ENCODE data around the gene AGBL4.

The AGBL4 gene

DNA sequence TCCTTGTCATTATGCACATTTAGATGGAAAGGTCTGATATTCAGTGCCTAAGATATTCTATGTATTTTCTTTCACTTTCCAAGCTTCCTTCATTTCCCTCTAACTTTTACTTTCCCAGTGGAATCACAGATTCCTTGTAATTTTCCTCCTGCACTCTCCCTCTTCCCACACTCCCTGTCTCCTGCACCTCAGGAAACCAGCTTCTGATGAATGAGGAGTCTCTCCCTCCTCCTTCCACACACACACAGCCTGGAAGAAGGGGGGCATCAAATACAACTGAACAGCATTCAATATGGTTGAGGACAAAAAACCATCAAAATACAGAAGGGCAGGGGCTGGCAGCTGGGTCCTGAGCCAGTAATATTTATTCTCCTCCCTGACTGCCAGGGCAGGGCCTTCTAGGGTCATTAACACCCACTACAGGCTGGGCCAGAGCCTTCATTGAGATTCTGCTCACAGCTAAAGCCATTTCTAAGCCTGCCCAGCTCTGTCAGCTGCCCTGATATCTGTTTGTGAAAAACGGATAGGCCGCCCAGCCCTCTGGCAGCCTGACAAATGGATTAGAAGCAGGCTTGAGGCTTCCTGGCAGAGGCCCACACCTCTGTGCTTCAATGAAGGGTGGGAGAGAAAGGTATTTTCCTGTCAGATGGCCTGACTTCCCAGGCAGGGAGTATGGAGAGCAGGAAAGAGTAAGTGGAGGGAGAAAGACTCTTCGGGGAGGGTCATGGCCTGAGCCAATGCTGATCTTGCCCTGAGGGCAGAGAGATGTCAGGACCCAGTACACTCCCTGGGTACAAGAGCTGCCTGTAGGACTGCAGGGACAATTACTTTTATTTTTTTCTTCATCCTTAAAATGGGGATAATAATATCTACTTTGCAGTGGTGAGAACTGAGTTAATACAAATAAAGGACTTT lies 1412.9 kb downstream of the AGBL4 start:
- no peak overlapping the region for H3K27ac ChIP-seq (ENCODE audit: low read depth, low read length)
- no peaks in the 10 kb centered on the region for H3K9me3 ChIP-seq (ENCODE audit: control insufficient read depth in 5 of 5, low read length in 5 of 5)
- no peaks in the 10 kb centered on the region for H3K27me3 ChIP-seq (ENCODE audit: control insufficient read depth in 5 of 5, insufficient read depth in 4 of 5, low read length in 5 of 5)
- H3K9ac ChIP-seq (ENCODE audit: low read length in 5 of 5): peak overlapping the region in 1 of 5 donors; percentile 17
- no peaks in the 10 kb centered on the region for H3K4me1 ChIP-seq (ENCODE audit: control insufficient read depth in 5 of 5, insufficient read depth in 5 of 5, low read length in 5 of 5)
- no peaks in the 10 kb centered on the region for H3K36me3 ChIP-seq (ENCODE audit: control insufficient read depth in 5 of 5, insufficient read depth in 5 of 5, low read length in 5 of 5)
- H3K4me3 ChIP-seq (ENCODE audit: low read depth in 1 of 5, low read length in 5 of 5): no peak overlapping the region

- H3K4me1 ChIP-seq (ENCODE audit: control insufficient read depth in 5 of 5, insufficient read depth in 5 of 5, low read length in 5 of 5): no peaks in the 10 kb centered on the region
- H3K4me3 ChIP-seq (ENCODE audit: low read depth in 1 of 5, low read length in 5 of 5): no peak overlapping the region
- H3K27ac ChIP-seq (ENCODE audit: low read depth, low read length): no peak overlapping the region
- no peak overlapping the region for H3K9ac ChIP-seq (ENCODE audit: low read length in 5 of 5)
- no peaks in the 10 kb centered on the region for H3K9me3 ChIP-seq (ENCODE audit: control insufficient read depth in 5 of 5, low read length in 5 of 5)
- no peaks in the 10 kb centered on the region for H3K36me3 ChIP-seq (ENCODE audit: control insufficient read depth in 5 of 5, insufficient read depth in 5 of 5, low read length in 5 of 5)
- no peaks in the 10 kb centered on the region for H3K27me3 ChIP-seq (ENCODE audit: control insufficient read depth in 5 of 5, insufficient read depth in 4 of 5, low read length in 5 of 5)
These were observed 1414.9 kb downstream of the AGBL4 start for GRCh38 chr1:48608882-48609281.

- no peaks in the 10 kb centered on the region for H3K27me3 ChIP-seq (ENCODE audit: control insufficient read depth in 5 of 5, insufficient read depth in 4 of 5, low read length in 5 of 5)
- no peak overlapping the region for H3K9ac ChIP-seq (ENCODE audit: low read length in 5 of 5)
- H3K9me3 ChIP-seq (ENCODE audit: control insufficient read depth in 5 of 5, low read length in 5 of 5): no peaks in the 10 kb centered on the region
- H3K4me3 ChIP-seq (ENCODE audit: low read depth in 1 of 5, low read length in 5 of 5): no peak overlapping the region
- H3K27ac ChIP-seq (ENCODE audit: low read depth, low read length): no peak overlapping the region
- H3K36me3 ChIP-seq (ENCODE audit: control insufficient read depth in 5 of 5, insufficient read depth in 5 of 5, low read length in 5 of 5): no peaks in the 10 kb centered on the region
- H3K4me1 ChIP-seq (ENCODE audit: control insufficient read depth in 5 of 5, insufficient read depth in 5 of 5, low read length in 5 of 5): peaks cover 0 to 12% (median 6%) of the 10 kb centered on the region in 5 donors
These were observed 1420.5 kb downstream of the AGBL4 start for GRCh38 chr1:48603222-48603621.

DNA sequence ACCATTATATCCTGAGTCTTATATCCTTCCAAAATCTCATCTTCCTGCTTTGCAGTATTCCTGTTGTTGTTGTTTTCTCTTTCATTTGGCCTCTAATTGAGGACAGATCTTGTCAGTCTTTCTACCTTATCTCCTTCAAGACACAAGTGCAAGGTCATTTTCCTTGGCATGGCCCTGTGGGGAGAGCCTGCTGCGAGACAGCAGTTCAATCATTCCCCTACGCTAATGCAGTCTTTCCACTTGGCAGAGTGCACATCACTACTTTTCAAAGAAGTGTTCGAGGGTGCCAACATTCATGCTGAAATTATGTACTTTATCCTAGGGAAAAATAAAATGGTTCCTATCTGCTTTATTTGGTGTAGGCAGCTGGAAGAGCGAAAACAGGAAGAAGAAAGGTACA lies 1421.4 kb downstream of the AGBL4 start:
- no peaks in the 10 kb centered on the region for H3K27me3 ChIP-seq (ENCODE audit: control insufficient read depth in 5 of 5, insufficient read depth in 4 of 5, low read length in 5 of 5)
- H3K4me1 ChIP-seq (ENCODE audit: control insufficient read depth in 5 of 5, insufficient read depth in 5 of 5, low read length in 5 of 5): peaks cover 0 to 12% (median 6%) of the 10 kb centered on the region in 5 donors
- no peak overlapping the region for H3K4me3 ChIP-seq (ENCODE audit: low read depth in 1 of 5, low read length in 5 of 5)
- H3K9ac ChIP-seq (ENCODE audit: low read length in 5 of 5): no peak overlapping the region
- no peaks in the 10 kb centered on the region for H3K9me3 ChIP-seq (ENCODE audit: control insufficient read depth in 5 of 5, low read length in 5 of 5)
- no peak overlapping the region for H3K27ac ChIP-seq (ENCODE audit: low read depth, low read length)
- no peaks in the 10 kb centered on the region for H3K36me3 ChIP-seq (ENCODE audit: control insufficient read depth in 5 of 5, insufficient read depth in 5 of 5, low read length in 5 of 5)

- H3K27me3 ChIP-seq (ENCODE audit: control insufficient read depth in 5 of 5, insufficient read depth in 4 of 5, low read length in 5 of 5): no peaks in the 10 kb centered on the region
- H3K4me1 ChIP-seq (ENCODE audit: control insufficient read depth in 5 of 5, insufficient read depth in 5 of 5, low read length in 5 of 5): peaks cover 0 to 12% (median 6%) of the 10 kb centered on the region in 5 donors
- no peaks in the 10 kb centered on the region for H3K9me3 ChIP-seq (ENCODE audit: control insufficient read depth in 5 of 5, low read length in 5 of 5)
- no peak overlapping the region for H3K4me3 ChIP-seq (ENCODE audit: low read depth in 1 of 5, low read length in 5 of 5)
- no peak overlapping the region for H3K27ac ChIP-seq (ENCODE audit: low read depth, low read length)
- H3K36me3 ChIP-seq (ENCODE audit: control insufficient read depth in 5 of 5, insufficient read depth in 5 of 5, low read length in 5 of 5): no peaks in the 10 kb centered on the region
- no peak overlapping the region for H3K9ac ChIP-seq (ENCODE audit: low read length in 5 of 5)
These were observed 1423.6 kb downstream of the AGBL4 start for GRCh38 chr1:48600182-48600581.

DNA sequence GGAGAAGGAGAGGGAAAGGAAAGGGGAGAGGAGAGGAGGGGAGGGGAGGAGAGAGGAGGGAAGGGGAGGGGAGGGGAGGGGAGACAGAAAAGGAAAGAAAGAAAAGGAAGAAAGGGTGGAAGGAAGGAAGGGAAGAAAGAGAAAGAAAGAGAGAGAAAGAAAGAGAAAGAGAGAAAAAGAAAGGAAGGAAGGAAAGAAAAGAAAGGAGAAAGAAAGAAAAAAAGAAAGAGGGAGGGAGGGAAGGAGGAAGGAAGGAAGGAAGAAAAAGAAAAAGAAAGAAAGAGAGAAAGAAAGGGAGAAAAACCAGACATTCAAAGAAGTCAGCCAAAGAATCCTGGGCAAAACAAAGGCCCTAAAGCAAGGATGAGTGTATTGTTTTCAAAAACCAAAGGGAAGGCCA lies 1426.1 kb downstream of the AGBL4 start:
- no peaks in the 10 kb centered on the region for H3K9me3 ChIP-seq (ENCODE audit: control insufficient read depth in 5 of 5, low read length in 5 of 5)
- H3K27ac ChIP-seq (ENCODE audit: low read depth, low read length): no peak overlapping the region
- no peak overlapping the region for H3K9ac ChIP-seq (ENCODE audit: low read length in 5 of 5)
- peaks cover 0 to 4% (median 2%) of the 10 kb centered on the region in 5 donors for H3K4me1 ChIP-seq (ENCODE audit: control insufficient read depth in 5 of 5, insufficient read depth in 5 of 5, low read length in 5 of 5)
- H3K4me3 ChIP-seq (ENCODE audit: low read depth in 1 of 5, low read length in 5 of 5): no peak overlapping the region
- H3K36me3 ChIP-seq (ENCODE audit: control insufficient read depth in 5 of 5, insufficient read depth in 5 of 5, low read length in 5 of 5): no peaks in the 10 kb centered on the region
- H3K27me3 ChIP-seq (ENCODE audit: control insufficient read depth in 5 of 5, insufficient read depth in 4 of 5, low read length in 5 of 5): no peaks in the 10 kb centered on the region

DNA sequence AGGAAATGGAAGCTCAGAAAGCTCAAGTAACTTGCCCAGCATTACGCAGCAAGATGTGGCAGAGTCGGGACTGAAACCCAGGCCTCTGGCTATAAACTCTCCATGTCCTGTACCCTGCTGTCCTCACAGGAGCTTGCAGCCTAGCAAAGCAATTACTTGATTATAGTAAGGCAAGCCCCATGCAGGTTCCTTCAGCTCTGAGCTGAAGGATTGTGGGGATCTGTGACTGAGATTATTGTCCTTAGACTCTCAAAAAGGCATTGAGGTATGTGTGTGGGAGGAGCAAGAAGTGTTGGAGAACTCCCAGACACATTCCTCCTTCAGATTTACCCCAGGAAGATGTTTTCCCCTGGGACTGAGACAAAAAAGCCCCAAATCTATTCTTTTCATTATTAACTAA lies 1427.7 kb downstream of the AGBL4 start:
- H3K4me3 ChIP-seq (ENCODE audit: low read depth in 1 of 5, low read length in 5 of 5): no peak overlapping the region
- H3K27me3 ChIP-seq (ENCODE audit: control insufficient read depth in 5 of 5, insufficient read depth in 4 of 5, low read length in 5 of 5): no peaks in the 10 kb centered on the region
- H3K9me3 ChIP-seq (ENCODE audit: control insufficient read depth in 5 of 5, low read length in 5 of 5): no peaks in the 10 kb centered on the region
- no peak overlapping the region for H3K27ac ChIP-seq (ENCODE audit: low read depth, low read length)
- no peaks in the 10 kb centered on the region for H3K4me1 ChIP-seq (ENCODE audit: control insufficient read depth in 5 of 5, insufficient read depth in 5 of 5, low read length in 5 of 5)
- no peaks in the 10 kb centered on the region for H3K36me3 ChIP-seq (ENCODE audit: control insufficient read depth in 5 of 5, insufficient read depth in 5 of 5, low read length in 5 of 5)
- H3K9ac ChIP-seq (ENCODE audit: low read length in 5 of 5): no peak overlapping the region

DNA sequence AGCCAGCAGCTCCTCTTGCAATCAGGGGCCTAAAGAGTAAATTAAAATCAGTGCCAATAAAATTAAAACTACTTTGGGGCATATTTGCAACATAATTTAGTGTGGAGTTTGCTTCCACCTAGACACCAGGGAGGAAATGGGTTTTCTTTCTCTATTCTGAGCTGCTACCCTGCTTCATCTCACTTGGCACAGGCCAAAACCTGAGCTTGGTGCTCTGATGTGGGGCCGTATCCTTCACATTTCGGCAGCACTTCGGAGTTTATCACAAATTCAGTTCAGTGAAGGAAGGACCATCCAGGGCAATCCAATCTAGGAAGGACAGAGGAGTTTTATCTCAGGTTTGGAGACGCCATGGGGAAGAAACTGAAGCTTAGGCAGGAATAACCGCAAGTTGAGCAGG lies 1428.1 kb downstream of the AGBL4 start:
- H3K36me3 ChIP-seq (ENCODE audit: control insufficient read depth in 5 of 5, insufficient read depth in 5 of 5, low read length in 5 of 5): no peaks in the 10 kb centered on the region
- no peaks in the 10 kb centered on the region for H3K4me1 ChIP-seq (ENCODE audit: control insufficient read depth in 5 of 5, insufficient read depth in 5 of 5, low read length in 5 of 5)
- no peaks in the 10 kb centered on the region for H3K27me3 ChIP-seq (ENCODE audit: control insufficient read depth in 5 of 5, insufficient read depth in 4 of 5, low read length in 5 of 5)
- no peak overlapping the region for H3K9ac ChIP-seq (ENCODE audit: low read length in 5 of 5)
- H3K9me3 ChIP-seq (ENCODE audit: control insufficient read depth in 5 of 5, low read length in 5 of 5): no peaks in the 10 kb centered on the region
- H3K4me3 ChIP-seq (ENCODE audit: low read depth in 1 of 5, low read length in 5 of 5): no peak overlapping the region
- H3K27ac ChIP-seq (ENCODE audit: low read depth, low read length): no peak overlapping the region

DNA sequence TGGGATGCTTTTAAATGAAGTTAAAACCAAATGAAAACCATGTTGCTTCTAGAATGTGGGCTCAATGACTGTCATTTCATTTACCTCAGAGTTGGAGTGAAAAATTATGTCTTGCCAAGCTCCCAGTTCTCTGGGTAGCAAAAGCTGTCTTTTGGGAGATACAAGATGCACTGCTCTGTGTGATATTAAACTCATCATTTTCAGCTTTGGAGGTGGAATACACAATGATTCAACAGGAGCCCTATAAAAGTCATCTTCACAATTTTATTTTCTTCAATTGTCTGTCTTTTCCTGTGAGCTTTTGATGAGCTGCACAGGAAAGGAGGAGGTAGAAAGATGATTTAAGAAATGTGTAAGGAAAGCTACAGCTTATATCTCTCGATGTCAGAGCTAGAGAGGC lies 1431.4 kb downstream of the AGBL4 start:
- Histone ChIP-seq H3K27me3 (ENCODE audit: control insufficient read depth in 5 of 5, insufficient read depth in 4 of 5, low read length in 5 of 5) (no peaks in the 10 kb centered on the region), H3K4me3 (ENCODE audit: low read depth in 1 of 5, low read length in 5 of 5) (no peak overlapping the region), H3K36me3 (ENCODE audit: control insufficient read depth in 5 of 5, insufficient read depth in 5 of 5, low read length in 5 of 5) (no peaks in the 10 kb centered on the region), H3K4me1 (ENCODE audit: control insufficient read depth in 5 of 5, insufficient read depth in 5 of 5, low read length in 5 of 5) (no peaks in the 10 kb centered on the region), H3K27ac (ENCODE audit: low read depth, low read length) (no peak overlapping the region), H3K9ac (ENCODE audit: low read length in 5 of 5) (no peak overlapping the region), H3K9me3 (ENCODE audit: control insufficient read depth in 5 of 5, low read length in 5 of 5) (no peaks in the 10 kb centered on the region)

DNA sequence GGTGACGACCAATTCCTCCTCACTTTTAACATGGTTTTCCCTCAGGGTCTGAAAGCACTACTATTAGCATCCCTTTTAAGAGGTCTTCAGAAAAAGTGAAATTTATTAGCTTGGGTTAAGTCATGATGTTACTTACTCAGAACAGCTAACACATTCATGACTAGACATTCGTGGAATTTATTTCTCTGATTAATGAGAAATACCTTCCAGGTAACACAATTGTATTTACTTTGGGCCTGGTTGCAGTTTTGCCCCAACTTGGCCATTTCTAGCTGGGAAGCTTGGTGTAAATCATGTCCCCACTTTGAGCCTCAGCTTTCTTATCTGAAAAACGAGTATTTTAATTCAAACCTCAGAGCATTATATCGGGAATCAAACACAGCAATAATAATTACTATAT lies 1432.6 kb downstream of the AGBL4 start:
- H3K27ac ChIP-seq (ENCODE audit: low read depth, low read length): no peak overlapping the region
- no peaks in the 10 kb centered on the region for H3K4me1 ChIP-seq (ENCODE audit: control insufficient read depth in 5 of 5, insufficient read depth in 5 of 5, low read length in 5 of 5)
- H3K36me3 ChIP-seq (ENCODE audit: control insufficient read depth in 5 of 5, insufficient read depth in 5 of 5, low read length in 5 of 5): no peaks in the 10 kb centered on the region
- H3K4me3 ChIP-seq (ENCODE audit: low read depth in 1 of 5, low read length in 5 of 5): no peak overlapping the region
- H3K9me3 ChIP-seq (ENCODE audit: control insufficient read depth in 5 of 5, low read length in 5 of 5): no peaks in the 10 kb centered on the region
- no peaks in the 10 kb centered on the region for H3K27me3 ChIP-seq (ENCODE audit: control insufficient read depth in 5 of 5, insufficient read depth in 4 of 5, low read length in 5 of 5)
- H3K9ac ChIP-seq (ENCODE audit: low read length in 5 of 5): no peak overlapping the region
